GM12878 (cell line): ENCODE results near the gene ZNF280A. TPM values are rescaled to one million over a fixed set of nuclear protein-coding genes. Genes with fewer than 3 reads are reported as not detected.
"Not testable (repeated sequence)": the region's sequence is repeated elsewhere in the genome, so short reads cannot be mapped to it uniquely, and the experiment has no call there.

Source experiments
- ATAC-seq: fragments of 200-7000 bp; cut with Tn5 transposase; 3 replicates; pipeline ENCODE4 v1.9.1; 2020; ENCODE audit warnings: mild to moderate bottlenecking, moderate library complexity
- BruUV-seq: library from RNA; stranded (reverse); fragments of 400-500 nt; replicated peaks from 2 replicates; lab custom pipeline; 2021; lab: Mats Ljungman, UMichigan
- CTCF ChIA-PET: fragments of 300-600 bp; sonication (Branson Sonifier 250); formaldehyde crosslinking; extraction: SDS; loops from one replicate; lab custom pipeline; 2021; ENCODE audit warnings: inconsistent platforms; lab: Yijun Ruan, JAX
- POLR2A ChIA-PET: fragments of 350-600 bp; formaldehyde crosslinking; extraction: SDS; loops from one replicate; lab custom pipeline; 2021; ENCODE audit warnings: inconsistent platforms; lab: Charles Lee
- RAD21 ChIA-PET: fragments of 300-600 bp; sonication (Branson Sonifier 250); formaldehyde crosslinking; loops from one replicate; lab custom pipeline; 2023; ENCODE audit warnings: antibody characterized with exemption; ENCODE audit not compliant: unreplicated experiment; lab: Charles Lee
- SMC1A ChIA-PET: fragments of 300-600 bp; sonication (Branson Sonifier 250); formaldehyde crosslinking; loops from one replicate; lab custom pipeline; 2023; ENCODE audit not compliant: unreplicated experiment, uncharacterized antibody; lab: Charles Lee
- DNase-seq: peaks from one replicate; pipeline ENCODE4 v3.0.0-alpha.2; 2011; ENCODE audit warnings: low read depth, low spot score
- FAIRE-seq: peaks from 3 replicates; lab custom pipeline; 2011; peaks lifted over from hg19 to GRCh38; lab: Jason Lieb, UNC
- H2AFZ ChIP-seq: 2 replicates; pipeline ENCODE4 v1.6.0; 2011; ENCODE audit warnings: low read depth, low read length, control low read depth; ENCODE audit not compliant: control insufficient read depth
- H3K27ac ChIP-seq: 2 replicates; pipeline ENCODE4 v1.5.1; 2011; ENCODE audit warnings: control low read depth; ENCODE audit not compliant: control insufficient read depth, insufficient read depth
- H3K27me3 ChIP-seq, 2 experiments: replicated peaks in 1 of 2; 2 replicates each; pipeline versions ENCODE4 v1.6.0 to v1.6.1; 2011; ENCODE audit warnings: low read length in 1 of 2; ENCODE audit not compliant: control insufficient read depth in 2 of 2, insufficient read depth in 2 of 2
- H3K36me3 ChIP-seq, 2 experiments: 2 replicates each; pipeline ENCODE4 v1.5.1; 2011; ENCODE audit warnings: low read length in 1 of 2; ENCODE audit not compliant: control insufficient read depth in 2 of 2, insufficient read depth in 2 of 2
- H3K4me1 ChIP-seq: 2 replicates; pipeline ENCODE4 v1.6.1; 2011; ENCODE audit warnings: mild to moderate bottlenecking, low read length, moderate library complexity, mixed read lengths; ENCODE audit not compliant: control insufficient read depth, insufficient read depth
- H3K4me2 ChIP-seq: 2 replicates; pipeline ENCODE4 v1.6.0; 2011; ENCODE audit warnings: control low read depth; ENCODE audit not compliant: control insufficient read depth, insufficient read depth
- H3K4me3 ChIP-seq: fragments of 200-600 bp; sonication (generic); 2 replicates; pipeline ENCODE4 v1.5.1; 2016
- H3K79me2 ChIP-seq: 2 replicates; pipeline ENCODE4 v1.6.0; 2011; ENCODE audit warnings: low read length; ENCODE audit not compliant: control insufficient read depth, insufficient read depth
- H3K9ac ChIP-seq: 2 replicates; pipeline ENCODE4 v1.8.0; 2011; ENCODE audit warnings: low read length, control low read depth, mixed read lengths; ENCODE audit not compliant: control insufficient read depth, insufficient read depth
- H3K9me3 ChIP-seq: replicated peaks from 3 replicates; pipeline ENCODE4 v1.5.1; 2011; ENCODE audit warnings: mild to moderate bottlenecking, low read length; ENCODE audit not compliant: control insufficient read depth, insufficient read depth
- H4K20me1 ChIP-seq: 2 replicates; pipeline ENCODE4 v1.6.0; 2011; ENCODE audit not compliant: control insufficient read depth, insufficient read depth
- ATF3 ChIP-seq: IDR thresholded peaks from 2 replicates; pipeline ENCODE4 v1.6.1; 2011; ENCODE audit warnings: low read depth, mild to moderate bottlenecking, low read length, moderate library complexity, borderline replicate concordance; ENCODE audit errors: extremely low read depth
- CBFB ChIP-seq: IDR thresholded peaks from 2 replicates; pipeline ENCODE4 v1.6.1; 2016; ENCODE audit warnings: antibody characterized with exemption, low read depth
- KLF5 ChIP-seq: fragments of 450-650 bp; IDR thresholded peaks from 2 replicates; pipeline ENCODE4 v1.6.1; 2014; ENCODE audit warnings: mild to moderate bottlenecking; ENCODE audit not compliant: partially characterized antibody
- LARP7 ChIP-seq: fragments of 450-650 bp; IDR thresholded peaks from 2 replicates; pipeline ENCODE4 v1.6.1; 2017; ENCODE audit warnings: mild to moderate bottlenecking
- MXI1 ChIP-seq: fragments of 150-350 bp; IDR thresholded peaks from 2 replicates; pipeline ENCODE4 v1.6.1; 2011; ENCODE audit warnings: low read depth, mild to moderate bottlenecking, inconsistent platforms, low read length, improper control_type of control experiment
- MYB ChIP-seq: fragments of 150-350 bp; IDR thresholded peaks from 2 replicates; pipeline ENCODE4 v1.6.1; 2014; ENCODE audit warnings: mild to moderate bottlenecking, low read depth, low read length, borderline replicate concordance
- STAT3 ChIP-seq: IDR thresholded peaks from 2 replicates; pipeline ENCODE4 v1.6.1; 2011; ENCODE audit warnings: low read depth, low read length, improper control_type of control experiment
- WGBS: methylation state at CpG from one replicate; pipeline ENCODE4 v1.1.6; 2016; ENCODE audit warnings: low lambda C conversion rate; ENCODE audit not compliant: insufficient replicate concordance, insufficient coverage; ENCODE audit errors: missing lambda C conversion rate; 5-methylcytosine and 5-hydroxymethylcytosine counted together
- in situ Hi-C: fragments of 300-500 bp; cut with MboI; formaldehyde crosslinking; loops from 9 replicates; pipeline ENCODE4 v1.14.3; 2018; ENCODE audit warnings: mixed read lengths
- intact Hi-C: fragments of 100-400 bp; cut with micrococcal nuclease; formaldehyde crosslinking; loops from one replicate; pipeline ENCODE4 v1.14.2; 2022; ENCODE audit not compliant: unreplicated experiment
- polyA plus RNA-seq, 11 experiments: library from polyadenylated mRNA; depleted of rRNA in 4 of 11; unstranded in 6 of 11; stranded (reverse) in 5 of 11; fragments of >200 nt; fragmentation: Nextera tagmentation in 4 of 11; fragmentation: Illumina TruSeq in 1 of 11; extraction: Ambion mirVana in 4 of 11; extraction: Trizol in 1 of 11; gene quantifications; 1 replicate in 1 of 11; 2 replicates in 10 of 11; pipeline versions ENCODE4 v1.2.1 to v1.2.3, GENCODE V29; 2011 to 2016; ENCODE audit warnings: inconsistent platforms in 2 of 11, missing spikeins in 2 of 11, low read depth in 1 of 11
- total RNA-seq, 4 experiments: library from RNA; depleted of rRNA in 3 of 4; stranded (reverse); fragments of >200 nt in 3 of 4; fragmentation: Illumina TruSeq in 1 of 4; extraction: Trizol in 1 of 4; gene quantifications; 2 replicates each; pipeline versions ENCODE4 v1.2.1 to v1.2.3, GENCODE V29; 2013 to 2021
- TF ChIP-seq, protein P1 (sequence below): fragments of 450-650 bp; formaldehyde crosslinking; IDR thresholded peaks from 2 replicates; pipeline ENCODE4 v1.4.0; 2020; ENCODE audit warnings: mild to moderate bottlenecking, moderate library complexity

The ZNF280A gene
- total and polyA plus RNA-seq, 10 of the 15 experiments (the other 5 are each of a cell fraction or from before 2014, with no cell fraction given): 0.03 to 0.06 TPM; not detected in 8

DNA sequence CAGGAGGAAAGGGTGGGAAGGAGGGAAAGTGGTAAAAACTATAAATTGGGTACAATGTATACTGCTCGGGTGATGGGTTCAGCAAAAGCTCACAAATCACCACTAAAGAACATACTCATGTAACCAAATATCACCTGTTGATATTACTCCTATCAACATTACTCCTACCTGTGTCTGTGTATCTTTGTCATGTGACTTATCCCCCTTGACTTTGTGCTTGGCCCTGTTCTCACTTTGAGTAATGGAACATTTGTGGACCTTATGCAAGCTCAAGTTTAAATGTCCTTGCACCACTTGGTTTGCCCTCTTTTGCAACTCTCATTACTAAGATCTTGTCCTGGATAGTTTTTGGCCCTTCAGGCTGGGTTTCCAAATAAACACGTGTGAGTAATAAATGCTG is 50.5 kb downstream of the ZNF280A start (continued):
- TF ChIP-seq CBFB: no peak
- TF ChIP-seq MYB: no peak
- TF ChIP-seq, all 136 proteins: peak for 0

DNA sequence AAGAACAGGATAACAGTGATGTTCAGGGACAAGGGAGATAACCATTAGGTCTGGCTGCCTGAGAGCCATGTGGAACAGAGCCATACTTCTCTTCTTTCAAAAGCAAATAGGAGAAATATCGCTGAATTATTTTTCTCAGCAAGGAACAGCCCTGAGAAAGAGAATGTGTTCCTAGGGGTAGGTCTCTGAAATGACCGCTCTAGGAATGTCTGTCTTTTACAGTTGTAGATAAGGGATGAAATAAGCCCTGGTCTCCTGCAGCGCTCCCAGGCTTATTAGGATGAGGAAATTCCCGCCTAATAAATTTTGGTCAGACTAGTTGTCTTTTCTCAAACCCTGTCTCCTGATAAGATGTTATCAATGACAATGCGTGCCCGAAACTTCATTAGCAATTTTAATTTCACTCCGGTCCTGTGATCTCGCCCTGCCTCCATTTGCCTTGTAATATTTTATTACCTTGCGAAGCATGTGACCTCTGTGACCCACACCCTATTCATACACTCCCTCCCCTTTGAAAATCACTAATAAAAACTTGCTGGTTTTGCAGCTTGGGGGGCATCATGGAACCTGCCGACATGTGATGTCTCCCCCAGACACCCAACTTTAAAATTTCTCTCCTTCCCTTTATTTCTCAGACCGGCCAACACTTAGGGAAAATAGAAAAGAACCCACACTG is 51.1 kb downstream of the ZNF280A start:
- BruUV-seq, RAD21 ChIA-PET, H3K4me3 ChIP-seq, H3K36me3 ChIP-seq, H3K79me2 ChIP-seq, FAIRE-seq, H3K4me2 ChIP-seq, SMC1A ChIA-PET, ATAC-seq, CTCF ChIA-PET, H3K4me1 ChIP-seq, H3K9me3 ChIP-seq, H3K27ac ChIP-seq, H2AFZ ChIP-seq, intact Hi-C loops, H3K27me3 ChIP-seq, POLR2A ChIA-PET, H3K9ac ChIP-seq, H4K20me1 ChIP-seq, in situ Hi-C loops, DNase-seq: not testable (repeated sequence)
- WGBS: 67% methylated on average over 11 of the region's 11 CpGs

GRCh38 chr22:22467112-22467511 is 53.0 kb downstream of the ZNF280A start:
- no peaks in the 10 kb centered on the region for H3K36me3 ChIP-seq
- no peaks in the 10 kb centered on the region for H4K20me1 ChIP-seq
- ChIA-PET RAD21 (interaction anchor here (0.6 to 1.8 kb wide), 2 partner anchors 32 to 87 kb away, joined by 4 read pairs; no protein-coding TSS in a partner anchor), CTCF (interaction anchor here (0.9 to 1.4 kb wide), 3 partner anchors 120 to 272 kb away, joined by 3 read pairs; no protein-coding TSS in a partner anchor), POLR2A (no interaction called here), SMC1A (interaction anchor here (1.1 kb wide), 1 partner anchor 35 kb away, joined by 3 read pairs; no protein-coding TSS in a partner anchor)
- no peaks in the 10 kb centered on the region for H3K4me1 ChIP-seq
- intact Hi-C loops (no loop called here), in situ Hi-C loops (no loop called here)
- no peak overlapping the region for H3K4me2 ChIP-seq
- BruUV-seq: no TSS peak
- FAIRE-seq: no peak
- no peaks in the 10 kb centered on the region for H3K27me3 ChIP-seq
- H3K27ac ChIP-seq: no peak overlapping the region
- H3K9me3 ChIP-seq: no peaks in the 10 kb centered on the region
- 0% methylated on average over 1 of the region's 1 CpG for WGBS
- no peak for DNase-seq
- ATAC-seq: no peak
- H3K4me3 ChIP-seq: no peak overlapping the region
- H2AFZ ChIP-seq: no peak overlapping the region
- TF ChIP-seq STAT3: no peak
- TF ChIP-seq, protein P1, sequence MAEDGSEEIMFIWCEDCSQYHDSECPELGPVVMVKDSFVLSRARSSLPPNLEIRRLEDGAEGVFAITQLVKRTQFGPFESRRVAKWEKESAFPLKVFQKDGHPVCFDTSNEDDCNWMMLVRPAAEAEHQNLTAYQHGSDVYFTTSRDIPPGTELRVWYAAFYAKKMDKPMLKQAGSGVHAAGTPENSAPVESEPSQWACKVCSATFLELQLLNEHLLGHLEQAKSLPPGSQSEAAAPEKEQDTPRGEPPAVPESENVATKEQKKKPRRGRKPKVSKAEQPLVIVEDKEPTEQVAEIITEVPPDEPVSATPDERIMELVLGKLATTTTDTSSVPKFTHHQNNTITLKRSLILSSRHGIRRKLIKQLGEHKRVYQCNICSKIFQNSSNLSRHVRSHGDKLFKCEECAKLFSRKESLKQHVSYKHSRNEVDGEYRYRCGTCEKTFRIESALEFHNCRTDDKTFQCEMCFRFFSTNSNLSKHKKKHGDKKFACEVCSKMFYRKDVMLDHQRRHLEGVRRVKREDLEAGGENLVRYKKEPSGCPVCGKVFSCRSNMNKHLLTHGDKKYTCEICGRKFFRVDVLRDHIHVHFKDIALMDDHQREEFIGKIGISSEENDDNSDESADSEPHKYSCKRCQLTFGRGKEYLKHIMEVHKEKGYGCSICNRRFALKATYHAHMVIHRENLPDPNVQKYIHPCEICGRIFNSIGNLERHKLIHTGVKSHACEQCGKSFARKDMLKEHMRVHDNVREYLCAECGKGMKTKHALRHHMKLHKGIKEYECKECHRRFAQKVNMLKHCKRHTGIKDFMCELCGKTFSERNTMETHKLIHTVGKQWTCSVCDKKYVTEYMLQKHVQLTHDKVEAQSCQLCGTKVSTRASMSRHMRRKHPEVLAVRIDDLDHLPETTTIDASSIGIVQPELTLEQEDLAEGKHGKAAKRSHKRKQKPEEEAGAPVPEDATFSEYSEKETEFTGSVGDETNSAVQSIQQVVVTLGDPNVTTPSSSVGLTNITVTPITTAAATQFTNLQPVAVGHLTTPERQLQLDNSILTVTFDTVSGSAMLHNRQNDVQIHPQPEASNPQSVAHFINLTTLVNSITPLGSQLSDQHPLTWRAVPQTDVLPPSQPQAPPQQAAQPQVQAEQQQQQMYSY (CRISPR knock-in tag): no peak
- TF ChIP-seq LARP7: no peak
- TF ChIP-seq ATF3: no peak
- TF ChIP-seq MXI1: no peak
- TF ChIP-seq KLF5: no peak
- no peaks in the 10 kb centered on the region for H3K79me2 ChIP-seq
- H3K9ac ChIP-seq: no peak overlapping the region
